Measurements from ENCODE around the gene COQ10A. TPM values are rescaled to one million over a fixed set of nuclear protein-coding genes. Genes with fewer than 3 reads are reported as not detected.
A peak's percentile ranks its signal among the peaks of the same experiment; 100 is the strongest.

The COQ10A gene
- total and polyA plus RNA-seq, 5 donors from 2014 or later = 8.1 to 23.7 (median 11.2) TPM

DNA sequence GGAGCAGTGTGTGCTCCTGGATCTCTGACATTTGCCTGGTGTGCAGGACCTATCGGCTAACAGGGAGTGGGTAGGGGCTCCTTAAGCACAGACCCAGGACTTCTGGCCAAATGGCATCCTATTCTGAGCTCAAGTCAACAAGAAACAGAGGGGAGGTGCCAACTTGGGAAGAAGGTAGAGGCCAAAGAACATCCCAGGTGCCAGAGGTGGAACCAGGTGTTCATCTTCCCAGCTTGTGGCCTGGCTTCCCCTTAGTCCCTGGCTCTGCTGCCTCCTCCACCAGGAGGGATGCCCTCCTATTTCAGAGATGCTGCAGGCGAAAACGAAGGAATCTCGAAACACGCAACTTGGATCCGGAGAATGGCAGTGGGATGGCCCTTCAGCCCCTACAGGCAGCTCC, 30.7 kb upstream of the COQ10A start:
- H3K9me3 ChIP-seq (ENCODE audit: control insufficient read depth in 2 of 2, low read length in 2 of 2) = no peaks in the 10 kb centered on the region
- peaks cover 7% of the 10 kb centered on the region for H3K36me3 ChIP-seq (ENCODE audit: control insufficient read depth, insufficient read depth, low read length)
- H3K4me1 ChIP-seq (ENCODE audit: control insufficient read depth, insufficient read depth, low read length, poor library complexity, severe bottlenecking) = no peaks in the 10 kb centered on the region
- Mint-ChIP-seq H3K9me3 (no peaks in the 10 kb centered on the region), H3K4me3 (no peak overlapping the region), H3K36me3 (peaks cover 8% of the 10 kb centered on the region), H3K27ac (no peak overlapping the region), H3K27me3 (no peaks in the 10 kb centered on the region), H3K4me1 (peaks cover 0 to 3% (median 1%) of the 10 kb centered on the region in 4 donors)
- ATAC-seq (ENCODE audit: low read depth in 2 of 2) (no peak), DNase-seq (no peak)
- H3K4me3 ChIP-seq (ENCODE audit: low read depth, low read length) = no peak overlapping the region
- H3K27me3 ChIP-seq (ENCODE audit: control insufficient read depth, insufficient read depth, low read length) = no peaks in the 10 kb centered on the region
- no peak overlapping the region for H3K27ac ChIP-seq (ENCODE audit: insufficient read depth, low read length, poor library complexity, severe bottlenecking)

DNA sequence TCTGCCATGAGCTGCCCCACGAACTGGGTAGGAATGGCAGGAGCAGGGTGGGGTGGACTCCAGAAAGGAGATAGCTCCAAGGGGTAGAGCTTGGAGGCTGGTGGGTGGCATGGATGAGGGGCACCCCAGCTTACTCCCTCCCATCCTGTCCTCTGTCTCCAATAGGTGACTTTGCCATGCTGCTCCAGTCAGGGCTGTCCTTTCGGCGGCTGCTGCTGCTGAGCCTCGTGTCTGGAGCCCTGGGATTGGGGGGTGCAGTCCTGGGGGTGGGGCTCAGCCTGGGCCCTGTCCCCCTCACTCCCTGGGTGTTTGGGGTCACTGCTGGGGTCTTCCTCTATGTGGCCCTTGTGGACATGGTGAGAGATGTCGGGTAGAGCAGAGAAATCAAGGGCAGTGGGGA, 29.8 kb upstream of the COQ10A start:
- Mint-ChIP-seq H3K4me3 (peak overlapping the region in 1 of 4 donors; percentile 4), H3K4me1 (peaks cover 0 to 3% (median 1%) of the 10 kb centered on the region in 4 donors), H3K9me3 (no peaks in the 10 kb centered on the region), H3K27me3 (no peaks in the 10 kb centered on the region), H3K27ac (no peak overlapping the region), H3K36me3 (peaks cover 10% of the 10 kb centered on the region)
- H3K4me3 ChIP-seq (ENCODE audit: low read depth, low read length) = no peak overlapping the region
- DNase-seq (no peak), ATAC-seq (ENCODE audit: low read depth in 2 of 2) (no peak)
- H3K27me3 ChIP-seq (ENCODE audit: control insufficient read depth, insufficient read depth, low read length) = no peaks in the 10 kb centered on the region
- peaks cover 15% of the 10 kb centered on the region for H3K36me3 ChIP-seq (ENCODE audit: control insufficient read depth, insufficient read depth, low read length)
- no peaks in the 10 kb centered on the region for H3K9me3 ChIP-seq (ENCODE audit: control insufficient read depth in 2 of 2, low read length in 2 of 2)
- H3K27ac ChIP-seq (ENCODE audit: insufficient read depth, low read length, poor library complexity, severe bottlenecking) = no peak overlapping the region
- H3K4me1 ChIP-seq (ENCODE audit: control insufficient read depth, insufficient read depth, low read length, poor library complexity, severe bottlenecking) = no peaks in the 10 kb centered on the region

DNA sequence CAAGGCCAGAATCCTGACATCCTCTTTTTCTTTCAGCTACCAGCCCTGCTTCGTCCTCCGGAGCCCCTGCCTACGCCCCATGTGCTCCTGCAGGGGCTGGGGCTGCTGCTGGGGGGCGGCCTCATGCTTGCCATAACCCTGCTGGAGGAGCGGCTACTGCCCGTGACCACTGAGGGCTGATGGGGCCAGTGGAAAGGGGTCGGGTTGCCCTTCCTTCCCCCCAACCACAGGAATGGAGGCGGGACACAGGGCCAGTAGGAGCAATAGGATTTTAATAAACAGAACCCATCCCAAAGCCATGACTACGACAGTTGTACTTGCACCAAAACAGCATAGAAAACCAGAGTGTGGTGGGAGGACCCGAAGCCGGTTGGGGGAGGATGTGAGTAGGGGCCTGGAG, 29.2 kb upstream of the COQ10A start:
- Mint-ChIP-seq H3K27ac (no peak overlapping the region), H3K4me3 (no peak overlapping the region), H3K27me3 (no peaks in the 10 kb centered on the region), H3K9me3 (no peaks in the 10 kb centered on the region), H3K36me3 (peaks cover 10% of the 10 kb centered on the region), H3K4me1 (peaks cover 0 to 3% (median 1%) of the 10 kb centered on the region in 4 donors)
- Histone ChIP-seq H3K9me3 (ENCODE audit: control insufficient read depth in 2 of 2, low read length in 2 of 2) (no peaks in the 10 kb centered on the region), H3K4me3 (ENCODE audit: low read depth, low read length) (no peak overlapping the region), H3K27ac (ENCODE audit: insufficient read depth, low read length, poor library complexity, severe bottlenecking) (no peak overlapping the region), H3K27me3 (ENCODE audit: control insufficient read depth, insufficient read depth, low read length) (no peaks in the 10 kb centered on the region), H3K4me1 (ENCODE audit: control insufficient read depth, insufficient read depth, low read length, poor library complexity, severe bottlenecking) (no peaks in the 10 kb centered on the region), H3K36me3 (ENCODE audit: control insufficient read depth, insufficient read depth, low read length) (peaks cover 21% of the 10 kb centered on the region)
- DNase-seq (no peak), ATAC-seq (ENCODE audit: low read depth in 2 of 2) (no peak)

DNA sequence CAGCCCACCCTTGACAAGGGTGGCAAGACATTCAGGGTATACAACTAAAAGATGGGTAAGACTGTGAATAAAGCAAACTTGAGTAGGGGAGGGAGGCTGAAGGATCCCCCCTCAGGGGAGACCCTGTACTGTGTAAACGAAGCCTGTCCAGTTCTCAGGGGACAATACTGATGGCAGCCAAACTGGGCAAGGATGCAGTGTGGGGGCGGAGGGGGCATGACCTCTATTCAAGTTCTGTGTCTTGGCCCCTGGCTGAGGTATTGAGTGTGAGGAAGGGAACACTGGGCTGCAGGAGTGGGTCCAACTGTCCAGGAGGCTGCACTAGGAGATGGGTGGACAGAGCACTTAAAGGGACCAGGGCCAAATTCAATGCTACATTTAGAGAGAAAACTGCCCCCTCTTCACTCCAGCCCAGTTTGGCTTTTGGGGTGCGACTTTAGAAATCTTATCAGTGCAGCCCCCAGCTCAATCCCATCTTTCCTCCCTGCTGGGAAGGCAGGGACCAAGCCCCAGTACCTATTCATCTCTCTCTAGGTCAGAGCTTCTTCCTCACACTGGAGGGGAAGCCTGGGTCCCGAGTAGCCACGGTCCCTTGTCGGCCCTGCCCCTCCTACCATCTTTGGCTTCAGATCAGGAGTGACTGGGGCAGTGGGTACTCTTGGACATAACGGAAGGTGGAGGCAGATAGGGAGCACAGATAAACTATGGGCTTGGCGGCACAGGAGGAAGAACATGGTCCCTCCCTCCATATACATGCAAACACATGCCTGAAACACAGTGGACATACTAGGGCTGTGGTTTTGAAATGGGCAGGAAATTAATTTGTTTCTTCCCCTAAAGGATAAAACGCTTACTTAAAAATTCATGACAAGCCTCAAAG, 25.1 kb upstream of the COQ10A start:
- H3K27me3 ChIP-seq (ENCODE audit: control insufficient read depth, insufficient read depth, low read length) = no peaks in the 10 kb centered on the region
- Mint-ChIP-seq H3K27me3 (no peaks in the 10 kb centered on the region), H3K4me1 (no peaks in the 10 kb centered on the region), H3K9me3 (no peaks in the 10 kb centered on the region), H3K36me3 (peaks cover 23% of the 10 kb centered on the region), H3K27ac (peak overlapping the region in 1 of 3 donors; percentile 35), H3K4me3 (no peak overlapping the region)
- H3K36me3 ChIP-seq (ENCODE audit: control insufficient read depth, insufficient read depth, low read length) = peaks cover 53% of the 10 kb centered on the region
- H3K4me1 ChIP-seq (ENCODE audit: control insufficient read depth, insufficient read depth, low read length, poor library complexity, severe bottlenecking) = no peaks in the 10 kb centered on the region
- no peaks in the 10 kb centered on the region for H3K9me3 ChIP-seq (ENCODE audit: control insufficient read depth in 2 of 2, low read length in 2 of 2)
- no peak overlapping the region for H3K4me3 ChIP-seq (ENCODE audit: low read depth, low read length)
- H3K27ac ChIP-seq (ENCODE audit: insufficient read depth, low read length, poor library complexity, severe bottlenecking) = no peak overlapping the region
- DNase-seq (no peak), ATAC-seq (ENCODE audit: low read depth in 2 of 2) (no peak)

DNA sequence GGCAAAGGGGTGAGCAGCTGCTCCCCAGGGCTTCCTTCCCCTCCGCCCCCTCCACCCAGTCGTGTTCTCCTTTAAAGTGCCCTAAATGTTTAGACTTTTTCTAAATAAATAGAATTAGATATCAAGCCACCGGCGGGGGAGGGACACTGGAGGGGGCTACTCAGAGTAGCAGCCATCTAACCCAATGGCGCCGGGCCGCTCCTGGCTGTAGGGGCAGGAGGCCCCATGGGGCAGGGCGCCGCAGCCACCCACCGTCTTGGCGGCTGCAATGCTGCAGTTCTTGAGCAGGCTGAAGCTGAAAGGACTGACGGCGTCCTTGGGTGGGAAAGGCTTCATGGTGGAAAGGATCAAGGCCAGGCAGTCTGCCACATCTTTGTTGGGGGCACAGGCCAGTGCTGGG, 23.8 kb upstream of the COQ10A start:
- no peak overlapping the region for H3K4me3 Mint-ChIP-seq
- peaks cover 30% of the 10 kb centered on the region for H3K36me3 Mint-ChIP-seq
- Histone ChIP-seq H3K4me1 (ENCODE audit: control insufficient read depth, insufficient read depth, low read length, poor library complexity, severe bottlenecking) (no peaks in the 10 kb centered on the region), H3K27ac (ENCODE audit: insufficient read depth, low read length, poor library complexity, severe bottlenecking) (no peak overlapping the region), H3K4me3 (ENCODE audit: low read depth, low read length) (no peak overlapping the region), H3K36me3 (ENCODE audit: control insufficient read depth, insufficient read depth, low read length) (peaks cover 65% of the 10 kb centered on the region), H3K9me3 (ENCODE audit: control insufficient read depth in 2 of 2, low read length in 2 of 2) (no peaks in the 10 kb centered on the region), H3K27me3 (ENCODE audit: control insufficient read depth, insufficient read depth, low read length) (no peaks in the 10 kb centered on the region)
- no peaks in the 10 kb centered on the region for H3K4me1 Mint-ChIP-seq
- no peak for DNase-seq
- no peak for ATAC-seq (ENCODE audit: low read depth in 2 of 2)
- no peak overlapping the region for H3K27ac Mint-ChIP-seq
- H3K9me3 Mint-ChIP-seq = no peaks in the 10 kb centered on the region
- no peaks in the 10 kb centered on the region for H3K27me3 Mint-ChIP-seq

DNA sequence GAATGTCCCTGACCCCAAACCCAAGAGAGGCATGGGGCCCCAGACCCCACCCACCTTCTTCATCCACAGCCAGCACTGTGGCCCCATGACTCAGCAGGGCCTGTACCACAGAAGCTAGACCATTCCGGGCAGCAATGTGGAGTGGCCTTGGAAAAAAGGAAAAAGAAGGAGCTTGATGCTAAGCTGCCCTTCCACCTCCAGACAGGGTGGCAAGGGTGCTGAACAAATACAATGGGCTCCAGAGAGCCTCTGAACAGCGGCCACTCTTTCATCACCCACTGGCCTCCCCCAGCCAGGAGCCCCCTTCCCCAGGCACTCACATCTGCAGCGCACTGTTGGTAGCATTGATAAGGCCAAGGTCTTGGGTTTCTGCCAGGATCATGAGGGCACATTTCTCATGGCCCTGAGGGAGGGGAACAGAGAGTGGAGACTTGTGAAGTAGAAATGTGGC, 23.0 kb upstream of the COQ10A start:
- Mint-ChIP-seq H3K27me3 (no peaks in the 10 kb centered on the region), H3K36me3 (peaks cover 30% of the 10 kb centered on the region), H3K4me1 (no peaks in the 10 kb centered on the region), H3K4me3 (no peak overlapping the region), H3K9me3 (no peaks in the 10 kb centered on the region), H3K27ac (no peak overlapping the region)
- no peak overlapping the region for H3K27ac ChIP-seq (ENCODE audit: insufficient read depth, low read length, poor library complexity, severe bottlenecking)
- ATAC-seq (ENCODE audit: low read depth in 2 of 2) (no peak), DNase-seq (no peak)
- no peaks in the 10 kb centered on the region for H3K4me1 ChIP-seq (ENCODE audit: control insufficient read depth, insufficient read depth, low read length, poor library complexity, severe bottlenecking)
- no peaks in the 10 kb centered on the region for H3K27me3 ChIP-seq (ENCODE audit: control insufficient read depth, insufficient read depth, low read length)
- H3K36me3 ChIP-seq (ENCODE audit: control insufficient read depth, insufficient read depth, low read length) = peaks cover 72% of the 10 kb centered on the region
- H3K4me3 ChIP-seq (ENCODE audit: low read depth, low read length) = no peak overlapping the region
- no peaks in the 10 kb centered on the region for H3K9me3 ChIP-seq (ENCODE audit: control insufficient read depth in 2 of 2, low read length in 2 of 2)

DNA sequence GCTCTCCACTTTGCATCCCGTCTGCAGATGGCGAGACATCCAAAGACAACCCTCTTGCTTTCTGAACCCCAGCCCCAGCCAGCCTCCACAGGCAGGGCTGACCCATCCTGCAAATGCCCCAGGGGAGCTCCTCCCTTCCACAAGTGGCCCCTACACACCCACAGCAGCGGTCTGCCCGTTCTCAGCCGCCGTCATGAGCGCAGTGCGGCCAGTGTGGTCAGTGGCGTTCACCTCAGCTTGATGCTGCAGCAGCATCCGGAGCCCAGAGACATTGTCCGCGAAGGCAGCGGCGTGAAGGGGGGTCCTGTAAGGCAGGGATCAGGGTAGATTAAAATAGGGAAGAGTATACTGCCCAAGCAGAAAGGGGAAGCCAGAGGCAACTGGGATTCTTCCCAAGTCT, 22.2 kb upstream of the COQ10A start:
- Mint-ChIP-seq H3K36me3 (peaks cover 35% of the 10 kb centered on the region), H3K27me3 (no peaks in the 10 kb centered on the region)

DNA sequence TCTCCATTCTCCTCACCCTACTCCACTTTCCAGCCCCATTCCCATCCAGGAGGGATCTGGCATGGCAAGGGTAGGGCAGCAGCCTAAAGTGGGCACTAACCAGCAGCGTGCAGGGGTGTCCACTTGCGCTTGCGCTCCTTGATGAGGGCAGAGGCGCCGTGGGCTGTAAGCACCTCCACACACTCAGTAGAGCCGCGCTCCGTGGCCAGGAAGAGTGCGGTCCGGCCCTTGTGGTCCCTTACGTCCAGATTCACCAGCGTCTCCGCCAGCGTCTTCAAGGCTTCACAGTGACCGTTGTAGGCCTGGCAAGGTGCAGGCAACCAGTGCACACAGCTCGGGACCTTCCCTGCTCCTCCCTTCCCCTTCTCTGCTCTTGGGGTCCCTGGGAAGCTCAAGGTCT, 18.8 kb upstream of the COQ10A start:
- Mint-ChIP-seq H3K4me3 (no peak overlapping the region), H3K27ac (no peak overlapping the region), H3K36me3 (peaks cover 40% of the 10 kb centered on the region), H3K9me3 (no peaks in the 10 kb centered on the region), H3K4me1 (no peaks in the 10 kb centered on the region), H3K27me3 (no peaks in the 10 kb centered on the region)
- Histone ChIP-seq H3K27ac (ENCODE audit: insufficient read depth, low read length, poor library complexity, severe bottlenecking) (no peak overlapping the region), H3K9me3 (ENCODE audit: control insufficient read depth in 2 of 2, low read length in 2 of 2) (no peaks in the 10 kb centered on the region), H3K4me1 (ENCODE audit: control insufficient read depth, insufficient read depth, low read length, poor library complexity, severe bottlenecking) (no peaks in the 10 kb centered on the region), H3K27me3 (ENCODE audit: control insufficient read depth, insufficient read depth, low read length) (no peaks in the 10 kb centered on the region), H3K4me3 (ENCODE audit: low read depth, low read length) (no peak overlapping the region), H3K36me3 (ENCODE audit: control insufficient read depth, insufficient read depth, low read length) (peaks cover 81% of the 10 kb centered on the region)
- ATAC-seq (ENCODE audit: low read depth in 2 of 2) = no peak
- DNase-seq = no peak

More for the DNA sequence above, 22.2 kb upstream of the COQ10A start:
- no peaks in the 10 kb centered on the region for H3K9me3 Mint-ChIP-seq
- Histone ChIP-seq H3K27me3 (ENCODE audit: control insufficient read depth, insufficient read depth, low read length) (no peaks in the 10 kb centered on the region), H3K27ac (ENCODE audit: insufficient read depth, low read length, poor library complexity, severe bottlenecking) (no peak overlapping the region), H3K4me1 (ENCODE audit: control insufficient read depth, insufficient read depth, low read length, poor library complexity, severe bottlenecking) (no peaks in the 10 kb centered on the region), H3K4me3 (ENCODE audit: low read depth, low read length) (no peak overlapping the region), H3K36me3 (ENCODE audit: control insufficient read depth, insufficient read depth, low read length) (peaks cover 79% of the 10 kb centered on the region), H3K9me3 (ENCODE audit: control insufficient read depth in 2 of 2, low read length in 2 of 2) (no peaks in the 10 kb centered on the region)
- DNase-seq (no peak), ATAC-seq (ENCODE audit: low read depth in 2 of 2) (no peak)
- H3K4me1 Mint-ChIP-seq = no peaks in the 10 kb centered on the region
- H3K4me3 Mint-ChIP-seq = no peak overlapping the region
- no peak overlapping the region for H3K27ac Mint-ChIP-seq

Data from CD4-positive, CD25-positive, alpha-beta regulatory T cell (primary cell).